Right cardiac atrium (tissue), 5 donors: ENCODE results near the gene EPHA4. TPM values are rescaled to one million over a fixed set of nuclear protein-coding genes. Genes with fewer than 3 reads are reported as not detected.

ENCODE experiments used
- ATAC-seq, 2 donors: fragments of 200-7000 bp; cut with Tn5 transposase; one replicate each; pipeline versions ENCODE4 v1.8.0 to v1.9.1; 2020; ENCODE audit warnings: moderate library complexity in 2 of 2, mild to moderate bottlenecking in 1 of 2
- DNase-seq, 3 donors: peaks; one replicate each; pipeline ENCODE4 v3.0.0-alpha.2; 2020
- H3K27ac ChIP-seq: one replicate; pipeline ENCODE4 v1.5.1; 2013; ENCODE audit warnings: mild to moderate bottlenecking, low read length, control low read depth, moderate library complexity
- H3K27me3 ChIP-seq: one replicate; pipeline ENCODE4 v1.6.1; 2013; ENCODE audit not compliant: control insufficient read depth, insufficient read depth
- H3K4me1 ChIP-seq: one replicate; pipeline ENCODE4 v1.6.1; 2013; ENCODE audit warnings: low read length; ENCODE audit not compliant: control insufficient read depth, insufficient read depth
- H3K4me3 ChIP-seq: one replicate; pipeline ENCODE4 v1.5.1; 2013; ENCODE audit warnings: low read length, control low read depth
- H3K9me3 ChIP-seq: one replicate; pipeline ENCODE4 v1.6.1; 2013; ENCODE audit warnings: low read length; ENCODE audit not compliant: control insufficient read depth
- WGBS: extraction: QIAGEN DNeasy Blood & Tissue Kit; methylation state at CpG from one replicate; pipeline ENCODE4 v1.1.7; 2013; 5-methylcytosine and 5-hydroxymethylcytosine counted together
- intact Hi-C, 4 donors: fragments of 100-400 bp; cut with DNase I; formaldehyde crosslinking; loops; one replicate each; pipeline versions ENCODE4 v1.11.0 to v1.14.0; 2022 to 2023
- polyA plus RNA-seq: library from polyadenylated mRNA; stranded (reverse); fragments of 200-250 nt; gene quantifications from one replicate; pipeline ENCODE4 v1.2.3, GENCODE V29; 2013
- total RNA-seq, 4 donors: library from RNA; stranded (reverse); fragmentation: NEBNext Ultra II Directional; extraction: Animal tissue kit (Norgen Biotek cat#: 25700); gene quantifications; one replicate each; pipeline ENCODE4 v1.2.1, GENCODE V29; 2021
- donor health status: healthy with polysubstance abuse.
- donor health status: DM: no; HTN: yes; CAD: no.
- donor health status: DM: no; HTN: no; CAD: no.
- donor health status: DM: no; HTN: yes; CAD: no; lungs with severe emphysema.
- donor health status: DM: yes; HTN: yes; CAD: no.

Gene EPHA4
- total and polyA plus RNA-seq, 5 donors: 25.9 to 110 (median 102) TPM

- WGBS: 84% methylated on average over 3 of the region's 3 CpGs
- Histone ChIP-seq H3K4me1 (peaks cover 7% of the 10 kb centered on the region), H3K9me3 (no peaks in the 10 kb centered on the region), H3K27ac (no peak overlapping the region), H3K4me3 (no peak overlapping the region), H3K27me3 (no peaks in the 10 kb centered on the region)
- ATAC-seq (no peak), DNase-seq (no peak)
- intact Hi-C loops: loop anchor here in 1 of 4 donors (10.0 kb wide), 1 partner anchor 110 kb away; no protein-coding TSS in a partner anchor
These were observed 117.5 kb downstream of the EPHA4 start for GRCh38 chr2:221454459-221455105.

GRCh38 chr2:221451862-221452788, 120.0 kb downstream of the EPHA4 start:
- DNase-seq (no peak), ATAC-seq (no peak)
- Histone ChIP-seq H3K4me1 (peaks cover 7% of the 10 kb centered on the region), H3K4me3 (no peak overlapping the region), H3K9me3 (no peaks in the 10 kb centered on the region), H3K27ac (no peak overlapping the region), H3K27me3 (no peaks in the 10 kb centered on the region)
- intact Hi-C loops: loop anchor here in 1 of 4 donors (10.0 kb wide), 1 partner anchor 113 kb away; no protein-coding TSS in a partner anchor
- WGBS: 78% methylated on average over 13 of the region's 13 CpGs

GRCh38 chr2:221450280-221450679, 121.8 kb downstream of the EPHA4 start:
- DNase-seq (no peak), ATAC-seq (no peak)
- Histone ChIP-seq H3K4me1 (peaks cover 3% of the 10 kb centered on the region), H3K9me3 (no peaks in the 10 kb centered on the region), H3K4me3 (no peak overlapping the region), H3K27me3 (no peaks in the 10 kb centered on the region), H3K27ac (no peak overlapping the region)
- 96% methylated on average over 1 of the region's 1 CpG for WGBS
- intact Hi-C loops: loop anchor here in 1 of 4 donors (10.0 kb wide), 1 partner anchor 115 kb away; no protein-coding TSS in a partner anchor

- Histone ChIP-seq H3K27me3 (no peaks in the 10 kb centered on the region), H3K4me3 (no peak overlapping the region), H3K4me1 (peaks cover 2% of the 10 kb centered on the region), H3K9me3 (no peaks in the 10 kb centered on the region), H3K27ac (no peak overlapping the region)
- 87% methylated on average over 4 of the region's 4 CpGs for WGBS
- DNase-seq (no peak), ATAC-seq (no peak)
- intact Hi-C loops: no loop called here
These were observed 122.7 kb downstream of the EPHA4 start for GRCh38 chr2:221449406-221449805.

- ATAC-seq (no peak), DNase-seq (no peak)
- no peaks in the 10 kb centered on the region for H3K9me3 ChIP-seq
- 51% methylated on average over 4 of the region's 4 CpGs for WGBS
- H3K4me1 ChIP-seq: peaks cover 2% of the 10 kb centered on the region
- H3K27me3 ChIP-seq: no peaks in the 10 kb centered on the region
- intact Hi-C loops: no loop called here
- H3K4me3 ChIP-seq: no peak overlapping the region
- no peak overlapping the region for H3K27ac ChIP-seq
These were observed 123.2 kb downstream of the EPHA4 start for GRCh38 chr2:221448844-221449390.

- 65% methylated on average over 8 of the region's 8 CpGs for WGBS
- intact Hi-C loops: no loop called here
These were observed 123.9 kb downstream of the EPHA4 start for GRCh38 chr2:221448057-221448843.

GRCh38 chr2:221447310-221447709, 124.8 kb downstream of the EPHA4 start:
- Histone ChIP-seq H3K4me1 (peaks cover 2% of the 10 kb centered on the region), H3K27ac (no peak overlapping the region), H3K27me3 (no peaks in the 10 kb centered on the region), H3K4me3 (no peak overlapping the region), H3K9me3 (no peaks in the 10 kb centered on the region)
- WGBS: 57% methylated on average over 6 of the region's 6 CpGs
- DNase-seq (no peak), ATAC-seq (no peak)
- intact Hi-C loops: no loop called here

More at GRCh38 chr2:221448057-221448843, 123.9 kb downstream of the EPHA4 start:
- H3K4me1 ChIP-seq: peaks cover 2% of the 10 kb centered on the region
- DNase-seq (no peak), ATAC-seq (no peak)
- no peaks in the 10 kb centered on the region for H3K9me3 ChIP-seq
- no peak overlapping the region for H3K27ac ChIP-seq
- H3K4me3 ChIP-seq: no peak overlapping the region
- H3K27me3 ChIP-seq: no peaks in the 10 kb centered on the region

GRCh38 chr2:221446140-221446539, 126.0 kb downstream of the EPHA4 start:
- H3K9me3 ChIP-seq: no peaks in the 10 kb centered on the region
- no peak for ATAC-seq
- 95% methylated on average over 2 of the region's 2 CpGs for WGBS
- DNase-seq: no peak
- H3K27ac ChIP-seq: no peak overlapping the region
- H3K4me3 ChIP-seq: no peak overlapping the region
- intact Hi-C loops: no loop called here
- H3K4me1 ChIP-seq: peaks cover 4% of the 10 kb centered on the region
- H3K27me3 ChIP-seq: no peaks in the 10 kb centered on the region

GRCh38 chr2:221444106-221444505, 128.0 kb downstream of the EPHA4 start:
- no peaks in the 10 kb centered on the region for H3K9me3 ChIP-seq
- WGBS: 25% methylated on average over 2 of the region's 2 CpGs
- DNase-seq: peak; percentile 32 to 64 (median 62)
- peak; percentile 86 to 95 for ATAC-seq
- H3K4me3 ChIP-seq: no peak overlapping the region
- H3K27ac ChIP-seq: peak overlapping the region; percentile 62
- H3K4me1 ChIP-seq: peaks cover 2% of the 10 kb centered on the region
- H3K27me3 ChIP-seq: no peaks in the 10 kb centered on the region
- intact Hi-C loops: loop anchor here in 1 of 4 donors (5.0 kb wide), 1 partner anchor 128 kb away; the partner anchor contains the start of gene EPHA4

GRCh38 chr2:221443645-221444044, 128.5 kb downstream of the EPHA4 start:
- Histone ChIP-seq H3K27ac (no peak overlapping the region), H3K4me1 (peaks cover 2% of the 10 kb centered on the region), H3K4me3 (no peak overlapping the region), H3K9me3 (no peaks in the 10 kb centered on the region), H3K27me3 (no peaks in the 10 kb centered on the region)
- ATAC-seq (peak in 1 of 2 donors; percentile 37), DNase-seq (no peak)
- WGBS: 70% methylated on average over 1 of the region's 1 CpG
- intact Hi-C loops: loop anchor here in 1 of 4 donors (5.0 kb wide), 1 partner anchor 129 kb away; the partner anchor contains the start of gene EPHA4
